Hepatocyte (in vitro differentiated cells): ENCODE measurements around the gene LIN28B. TPM values are rescaled to one million over a fixed set of nuclear protein-coding genes. Genes with fewer than 3 reads are reported as not detected.

Experiments
- DNase-seq: peaks from one replicate; pipeline ENCODE4 v3.0.0-alpha.2; 2016; ENCODE audit warnings: low spot score
- H2AFZ ChIP-seq: fragments of 200-600 bp; sonication (generic); 2 replicates; pipeline ENCODE4 v1.6.0; 2016; ENCODE audit warnings: antibody characterized with exemption, mild to moderate bottlenecking
- H3K27ac ChIP-seq: fragments of 200-600 bp; sonication (generic); 2 replicates; pipeline ENCODE4 v1.5.1; 2016; ENCODE audit warnings: mild to moderate bottlenecking
- H3K27me3 ChIP-seq: fragments of 200-600 bp; sonication (generic); 2 replicates; pipeline ENCODE4 v1.6.1; 2016
- H3K36me3 ChIP-seq: fragments of 200-600 bp; sonication (generic); replicated peaks from 2 replicates; pipeline ENCODE4 v1.5.1; 2016; ENCODE audit warnings: low read depth; ENCODE audit not compliant: insufficient read depth
- H3K4me1 ChIP-seq: fragments of 200-600 bp; sonication (generic); 2 replicates; pipeline ENCODE4 v1.5.1; 2016; ENCODE audit warnings: mild to moderate bottlenecking, moderate library complexity; ENCODE audit not compliant: insufficient read depth
- H3K4me2 ChIP-seq: fragments of 200-600 bp; sonication (generic); 2 replicates; pipeline ENCODE4 v1.6.0; 2016
- H3K4me3 ChIP-seq: fragments of 200-600 bp; sonication (generic); 2 replicates; pipeline ENCODE4 v1.5.1; 2016; ENCODE audit warnings: mild to moderate bottlenecking
- H3K79me2 ChIP-seq: fragments of 200-600 bp; sonication (generic); 2 replicates; pipeline ENCODE4 v1.6.0; 2017; ENCODE audit warnings: mild to moderate bottlenecking
- H3K9me2 ChIP-seq: fragments of 200-600 bp; sonication (generic); replicated peaks from 2 replicates; pipeline ENCODE4 v1.6.0; 2017; ENCODE audit warnings: mild to moderate bottlenecking; ENCODE audit not compliant: insufficient read depth
- H3K9me3 ChIP-seq: fragments of 200-600 bp; sonication (generic); 2 replicates; pipeline ENCODE4 v1.5.1; 2016; ENCODE audit warnings: low read depth, mild to moderate bottlenecking
- H4K20me1 ChIP-seq: fragments of 200-600 bp; sonication (generic); 2 replicates; pipeline ENCODE4 v1.6.0; 2016; ENCODE audit warnings: mild to moderate bottlenecking; ENCODE audit not compliant: insufficient read depth, poor library complexity, severe bottlenecking
- CTCF ChIP-seq: fragments of 200-600 bp; sonication (generic); IDR thresholded peaks from 2 replicates; pipeline ENCODE4 v1.5.1; 2016; ENCODE audit warnings: antibody characterized with exemption, mild to moderate bottlenecking; ENCODE audit not compliant: poor library complexity
- EZH2 ChIP-seq: fragments of 200-600 bp; sonication (generic); IDR thresholded peaks from 2 replicates; pipeline ENCODE4 v1.6.1; 2016; ENCODE audit warnings: antibody characterized with exemption, mild to moderate bottlenecking, borderline replicate concordance
- EZH2phosphoT487 ChIP-seq: fragments of 200-600 bp; sonication (generic); IDR thresholded peaks from one replicate; pipeline ENCODE4 v1.6.1; 2018; ENCODE audit warnings: antibody characterized with exemption, mild to moderate bottlenecking, low read depth, moderate library complexity; ENCODE audit not compliant: unreplicated experiment, severe bottlenecking
- WGBS: methylation state at CpG from one replicate; pipeline ENCODE4 v1.1.6; 2016; ENCODE audit warnings: low lambda C conversion rate; ENCODE audit errors: missing lambda C conversion rate; 5-methylcytosine and 5-hydroxymethylcytosine counted together
- polyA plus RNA-seq: library from polyadenylated mRNA; unstranded; fragments of >200 nt; fragmentation: Nextera tagmentation; extraction: Ambion mirVana; gene quantifications from 2 replicates; pipeline ENCODE4 v1.2.1, GENCODE V29; 2016
- total RNA-seq: library from RNA; depleted of rRNA; stranded (reverse); fragments of >200 nt; gene quantifications from 2 replicates; pipeline ENCODE4 v1.2.3, GENCODE V29; 2014

LIN28B gene
- total and polyA plus RNA-seq, 2 experiments from 2014 or later = 1.8 to 8.9 TPM

GRCh38 chr6:105058846-105059245 lies 101.9 kb downstream of the LIN28B start:
- Histone ChIP-seq H3K27me3 (no peaks in the 10 kb centered on the region), H3K27ac (no peak overlapping the region), H3K9me2 (no peaks in the 10 kb centered on the region), H3K4me1 (no peaks in the 10 kb centered on the region), H3K9me3 (no peaks in the 10 kb centered on the region), H3K4me3 (no peak overlapping the region), H3K36me3 (no peaks in the 10 kb centered on the region), H2AFZ (no peak overlapping the region), H4K20me1 (no peaks in the 10 kb centered on the region), H3K4me2 (no peak overlapping the region), H3K79me2 (no peaks in the 10 kb centered on the region)
- TF ChIP-seq EZH2 (no peak), EZH2phosphoT487 (no peak)
- WGBS = 89% methylated on average over 4 of the region's 4 CpGs
- DNase-seq = no peak

GRCh38 chr6:105066233-105066632 lies 109.3 kb downstream of the LIN28B start:
- TF ChIP-seq EZH2phosphoT487 (no peak), EZH2 (no peak), CTCF (no peak)
- H3K9me2 ChIP-seq = no peaks in the 10 kb centered on the region
- H3K79me2 ChIP-seq = no peaks in the 10 kb centered on the region
- H2AFZ ChIP-seq = no peak overlapping the region
- no peaks in the 10 kb centered on the region for H3K36me3 ChIP-seq
- WGBS = 50% methylated on average over 3 of the region's 3 CpGs
- no peaks in the 10 kb centered on the region for H4K20me1 ChIP-seq
- no peaks in the 10 kb centered on the region for H3K27me3 ChIP-seq
- no peak for DNase-seq
- peak overlapping the region; percentile 56 for H3K4me2 ChIP-seq
- peaks cover 7% of the 10 kb centered on the region for H3K4me1 ChIP-seq
- no peaks in the 10 kb centered on the region for H3K9me3 ChIP-seq
- H3K27ac ChIP-seq = no peak overlapping the region
- H3K4me3 ChIP-seq = no peak overlapping the region

DNA sequence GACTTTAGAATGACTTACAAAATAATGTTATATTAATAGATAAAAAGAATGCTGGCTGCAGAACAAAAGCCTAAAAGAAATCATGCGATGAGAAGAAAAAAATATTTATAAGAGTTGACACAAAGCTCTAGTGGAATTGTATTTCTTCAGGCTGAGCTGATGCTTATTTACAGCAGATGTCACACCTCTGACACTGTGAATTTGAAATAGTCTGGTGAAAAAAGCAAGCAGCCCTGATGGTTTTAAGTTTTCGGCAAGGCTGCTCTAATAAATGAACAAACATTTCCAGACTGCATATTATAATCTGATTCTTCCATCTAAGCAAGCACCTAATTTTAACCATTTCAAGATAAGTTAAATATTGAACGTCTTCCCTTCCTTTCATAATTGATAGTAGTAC lies 109.9 kb downstream of the LIN28B start:
- Histone ChIP-seq H4K20me1 (no peaks in the 10 kb centered on the region), H3K4me1 (peaks cover 7% of the 10 kb centered on the region), H3K9me3 (no peaks in the 10 kb centered on the region), H2AFZ (no peak overlapping the region), H3K9me2 (no peaks in the 10 kb centered on the region), H3K79me2 (no peaks in the 10 kb centered on the region), H3K36me3 (no peaks in the 10 kb centered on the region), H3K4me2 (peak overlapping the region; percentile 56), H3K4me3 (no peak overlapping the region), H3K27me3 (no peaks in the 10 kb centered on the region), H3K27ac (no peak overlapping the region)
- TF ChIP-seq EZH2 = no peak
- TF ChIP-seq EZH2phosphoT487 = no peak
- TF ChIP-seq CTCF = no peak
- WGBS = 36% methylated on average over 3 of the region's 3 CpGs
- DNase-seq = no peak

GRCh38 chr6:105067329-105067728 lies 110.4 kb downstream of the LIN28B start:
- Histone ChIP-seq H3K27ac (no peak overlapping the region), H4K20me1 (no peaks in the 10 kb centered on the region), H3K4me2 (peak overlapping the region; percentile 56), H3K79me2 (no peaks in the 10 kb centered on the region), H3K27me3 (no peaks in the 10 kb centered on the region), H3K36me3 (no peaks in the 10 kb centered on the region), H3K9me3 (no peaks in the 10 kb centered on the region), H2AFZ (no peak overlapping the region), H3K4me1 (peaks cover 7% of the 10 kb centered on the region), H3K4me3 (no peak overlapping the region), H3K9me2 (no peaks in the 10 kb centered on the region)
- TF ChIP-seq EZH2phosphoT487 (no peak), EZH2 (no peak), CTCF (no peak)
- WGBS = 11% methylated on average over 1 of the region's 1 CpG
- no peak for DNase-seq
